NCI-H1092 (cell line): ENCODE data around the gene TBC1D10B.
"Not testable (repeated sequence)": the region's sequence is repeated elsewhere in the genome, so short reads cannot be mapped to it uniquely, and the experiment has no call there.

Experiments
- DNase-seq: peaks from one replicate; lab custom pipeline; 2025; lab: John Stamatoyannopoulos, UW

The TBC1D10B gene

DNA sequence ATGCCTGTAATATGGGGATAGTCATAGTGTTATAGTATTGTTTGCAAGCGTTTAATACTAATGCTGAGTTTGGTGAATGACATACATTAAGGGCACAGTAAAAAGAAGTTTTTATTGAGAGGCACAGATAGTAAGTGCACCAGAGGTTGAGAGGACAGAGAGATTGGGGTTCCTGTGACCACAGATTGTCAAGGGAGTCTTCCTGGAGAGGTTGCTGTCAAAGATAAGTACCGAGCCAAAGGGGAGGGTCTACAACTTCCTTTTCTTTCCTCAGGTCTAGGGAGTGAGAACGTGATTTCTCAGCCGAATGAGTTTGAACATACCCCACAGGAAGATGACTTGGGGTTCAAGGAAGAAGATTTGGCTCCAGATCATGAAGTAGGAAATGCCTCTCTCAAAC, 26.8 kb upstream of the TBC1D10B start:
- no peak for DNase-seq

- not testable (repeated sequence) for DNase-seq
These were observed 26.3 kb upstream of the TBC1D10B start for GRCh38 chr16:30396627-30397026.

- no peak for DNase-seq
These were observed 25.8 kb upstream of the TBC1D10B start for GRCh38 chr16:30395992-30396585.

- peak; percentile 88 for DNase-seq
These were observed 25.1 kb upstream of the TBC1D10B start, which contains the start of gene ZNF48 for GRCh38 chr16:30395155-30395991. Gene ZNF48, plus strand, starts transcription at chr16:30395420. Its CDS starts 375 bp downstream, at chr16:30395795.

DNA sequence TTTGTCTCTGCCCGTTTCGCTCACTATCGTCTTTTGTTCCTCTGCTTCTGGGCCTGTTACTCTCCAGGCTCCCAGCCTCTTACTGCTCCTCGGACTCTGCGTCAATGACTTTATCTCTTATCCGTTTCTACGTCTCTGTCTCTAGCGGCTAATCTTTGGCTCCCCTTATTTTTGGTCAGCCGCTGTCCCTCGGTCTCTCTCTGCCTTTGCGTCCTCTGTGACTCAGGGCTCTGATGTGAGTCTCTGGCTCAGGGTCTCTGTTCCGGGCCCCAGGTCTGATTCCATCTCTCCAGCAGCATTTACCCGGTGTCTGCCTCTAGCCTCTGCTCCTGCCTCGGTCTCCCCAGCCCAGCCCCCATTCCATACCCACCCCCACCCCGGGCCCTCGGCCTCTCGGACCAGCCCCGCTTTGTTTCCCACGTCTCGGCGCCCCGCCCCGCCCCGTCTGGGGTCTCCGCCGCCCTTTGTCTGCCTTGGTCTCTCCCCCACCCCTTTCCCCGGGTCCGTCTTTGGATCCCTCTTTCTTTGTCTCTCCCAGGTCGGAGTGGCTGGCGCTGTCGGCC, 24.4 kb upstream of the TBC1D10B start:
- DNase-seq = no peak

GRCh38 chr16:30383521-30383920, 13.2 kb upstream of the TBC1D10B start:
- no peak for DNase-seq

DNA sequence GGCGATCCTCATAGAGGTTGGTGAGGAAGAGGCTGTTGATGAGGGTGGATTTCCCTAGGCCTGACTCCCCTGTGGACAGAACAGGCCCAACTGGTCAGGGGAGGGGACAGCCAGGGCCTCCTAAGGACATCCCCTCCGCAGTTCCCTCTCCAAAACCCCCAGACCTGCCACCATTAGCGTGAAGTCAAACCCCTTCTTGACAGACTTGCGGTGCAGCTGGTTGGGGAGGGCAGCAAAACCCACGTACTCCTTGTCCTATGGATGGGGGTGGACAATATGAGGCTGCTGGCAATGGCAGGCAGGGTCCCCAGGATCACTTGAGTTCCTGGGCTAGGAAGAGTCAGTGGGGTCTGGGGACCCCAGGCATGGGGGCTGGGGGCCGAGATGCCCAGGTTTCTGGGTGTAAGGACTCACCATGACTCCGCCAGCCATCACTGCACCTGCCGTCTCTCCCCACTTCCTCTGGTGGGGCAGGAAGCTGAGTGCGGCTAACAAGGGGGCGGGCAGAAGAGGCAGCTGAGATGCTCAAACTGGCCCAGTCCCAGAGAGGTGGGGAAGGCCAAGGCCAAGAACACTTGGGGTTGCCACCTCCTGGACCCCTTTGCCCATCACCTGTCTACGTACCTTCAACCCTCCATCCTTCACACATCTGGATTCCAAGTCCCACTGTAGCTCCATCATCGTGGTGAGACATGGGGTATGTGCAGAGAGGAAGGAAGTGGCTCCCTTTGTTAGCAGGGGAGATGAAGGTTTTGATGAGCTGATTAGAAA, 12.0 kb upstream of the TBC1D10B start, which contains the start of gene SEPTIN1:
SEPTIN1 (minus strand) TSS at position 451 of the 771 bp plus-strand sequence; CDS start at position 432, 19 bp downstream.
- DNase-seq = no peak

- DNase-seq = no peak
These were observed 11.2 kb upstream of the TBC1D10B start for GRCh38 chr16:30381291-30382041.

DNA sequence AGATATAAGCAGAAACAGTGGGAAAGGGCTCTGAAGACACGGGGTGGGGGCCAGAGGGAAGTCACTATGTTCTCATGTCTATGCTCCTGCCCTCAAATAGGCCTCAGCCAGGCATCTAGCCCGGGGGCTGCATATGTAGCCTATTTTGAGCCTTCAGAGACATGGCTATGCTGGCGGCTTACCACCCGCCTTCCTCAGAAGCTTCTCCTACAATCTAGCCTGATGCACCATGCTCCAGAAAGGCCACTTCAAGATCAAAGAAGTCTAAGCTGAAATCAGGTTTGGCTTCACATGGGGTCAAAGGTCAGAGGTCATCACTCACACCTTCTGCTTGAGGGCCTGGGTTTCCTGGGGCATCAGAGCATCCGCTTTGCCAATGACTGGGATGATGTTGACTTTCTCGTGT, 10.5 kb upstream of the TBC1D10B start:
- DNase-seq = no peak

DNA sequence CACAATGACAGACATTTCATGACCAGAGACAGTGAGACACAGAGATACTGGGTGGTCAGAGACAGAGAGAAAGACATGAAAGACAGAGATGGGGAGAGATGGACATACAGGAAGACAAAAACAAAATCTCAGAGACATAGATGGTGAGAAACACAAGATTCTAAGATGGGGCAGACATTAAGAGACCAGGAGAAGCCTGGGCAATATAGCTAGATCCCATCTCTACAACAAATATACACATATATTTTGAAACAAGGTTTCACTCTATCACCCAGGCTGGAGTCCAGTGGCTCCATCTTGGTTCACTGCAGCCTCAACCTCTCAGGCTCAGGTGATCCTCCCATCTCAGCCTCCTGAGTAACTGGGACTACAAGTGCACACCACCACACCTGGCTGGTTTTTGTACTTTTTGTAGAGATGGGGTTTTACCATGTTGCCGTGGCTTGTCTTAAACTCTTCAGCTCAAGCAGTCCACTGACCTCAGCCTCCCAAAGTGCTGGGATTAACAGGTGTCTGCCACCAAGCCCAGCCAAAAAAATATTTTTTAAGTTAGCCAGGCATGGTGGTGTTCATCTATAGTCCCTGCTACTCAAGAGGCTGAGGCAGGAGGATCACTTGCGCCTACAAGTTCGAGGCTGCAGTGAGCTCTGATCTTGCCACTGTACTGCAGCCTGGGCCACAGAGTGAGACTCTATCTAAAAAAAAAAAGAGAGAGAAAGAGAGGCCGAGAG, 9.9 kb upstream of the TBC1D10B start:
- no peak for DNase-seq

DNA sequence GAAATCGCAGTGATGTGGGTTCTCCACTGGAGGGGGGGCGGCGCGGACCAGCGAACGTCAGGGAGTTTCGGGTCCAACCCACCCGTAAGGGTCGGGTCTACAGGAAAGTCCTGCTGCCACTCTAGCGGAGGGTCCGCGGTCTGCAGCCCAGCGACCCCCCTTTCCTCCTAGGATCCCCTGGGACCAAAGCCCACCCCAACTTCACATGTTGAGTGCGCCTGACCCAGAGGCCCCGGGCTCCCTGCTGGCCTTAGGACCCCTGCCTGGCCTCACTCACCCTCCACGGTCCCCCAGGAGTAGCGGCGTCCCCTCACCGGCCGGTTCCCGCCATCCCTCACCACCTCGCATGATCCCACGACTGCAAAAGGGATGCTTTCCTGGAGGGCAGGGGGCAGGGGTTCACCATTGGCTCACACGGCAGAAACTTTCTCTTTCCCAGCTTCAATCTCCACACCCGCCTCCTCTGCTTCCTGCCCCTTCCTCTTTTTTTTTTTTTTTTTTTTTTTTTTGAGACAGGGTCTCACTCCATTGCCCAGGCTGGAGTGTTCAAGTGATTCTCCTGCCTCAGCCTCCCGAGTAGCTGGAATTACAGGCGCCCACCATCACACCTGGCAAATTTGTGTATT, 9.0 kb upstream of the TBC1D10B start:
- DNase-seq = no peak

- peak; percentile 95 for DNase-seq
These were observed 8.2 kb upstream of the TBC1D10B start for GRCh38 chr16:30378236-30379157.

- peak; percentile 86 for DNase-seq
These were observed 7.5 kb upstream of the TBC1D10B start for GRCh38 chr16:30377812-30378235.

GRCh38 chr16:30377050-30377811, 6.9 kb upstream of the TBC1D10B start:
- no peak for DNase-seq

DNA sequence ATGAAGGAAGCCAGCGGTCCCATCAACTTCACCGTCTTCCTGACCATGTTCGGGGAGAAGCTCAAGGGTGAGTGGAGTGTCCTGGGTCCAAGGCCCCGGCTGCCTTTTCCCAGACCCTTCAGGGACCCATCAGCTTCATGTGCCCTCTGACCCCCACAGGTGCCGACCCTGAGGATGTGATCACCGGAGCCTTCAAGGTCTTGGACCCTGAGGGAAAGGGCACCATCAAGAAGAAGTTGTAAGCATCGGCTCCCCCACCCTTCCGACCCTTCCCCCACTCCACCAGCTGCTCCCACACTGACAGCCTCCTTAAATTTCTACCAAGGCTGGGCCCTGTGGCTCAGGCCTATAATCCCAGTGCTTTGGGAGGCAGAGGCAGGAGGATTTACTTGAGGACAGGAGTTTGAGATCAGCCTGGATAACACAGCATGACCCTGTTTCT, 6.2 kb upstream of the TBC1D10B start:
- no peak for DNase-seq

- no peak for DNase-seq
These were observed 5.6 kb upstream of the TBC1D10B start for GRCh38 chr16:30375864-30376263.

GRCh38 chr16:30374538-30374937, 4.2 kb upstream of the TBC1D10B start, which contains the start of gene MYL11:
Gene MYL11, plus strand, starts transcription at chr16:30374802. Its CDS starts 56 bp downstream, at chr16:30374858.
- DNase-seq = no peak

GRCh38 chr16:30372725-30373124, 2.4 kb upstream of the TBC1D10B start:
- no peak for DNase-seq
